GM23248 (cell line): ENCODE measurements around the gene STK38. TPM values are rescaled to one million over a fixed set of nuclear protein-coding genes. Genes with fewer than 3 reads are reported as not detected.
A peak's percentile ranks its signal among the peaks of the same experiment; 100 is the strongest.

Source experiments
- DNase-seq: peaks from one replicate; pipeline ENCODE4 v3.0.0-alpha.2; 2015
- H2AFZ ChIP-seq: fragments of 200-600 bp; sonication (generic); 2 replicates; pipeline ENCODE4 v1.6.1; 2016; ENCODE audit warnings: antibody characterized with exemption
- H3F3A ChIP-seq: fragments of 200-600 bp; sonication (generic); 2 replicates; pipeline ENCODE4 v1.6.1; 2016; ENCODE audit warnings: mild to moderate bottlenecking, antibody characterized with exemption, mixed run types; ENCODE audit not compliant: insufficient read depth
- H3K27ac ChIP-seq: fragments of 200-600 bp; sonication (generic); 2 replicates; pipeline ENCODE4 v1.5.1; 2016; ENCODE audit warnings: mild to moderate bottlenecking
- H3K27me3 ChIP-seq: fragments of 200-600 bp; sonication (generic); replicated peaks from 2 replicates; pipeline ENCODE4 v1.6.1; 2016; ENCODE audit warnings: mild to moderate bottlenecking; ENCODE audit not compliant: insufficient read depth
- H3K36me3 ChIP-seq: fragments of 200-600 bp; sonication (generic); 2 replicates; pipeline ENCODE4 v1.6.1; 2016; ENCODE audit warnings: low read depth, mild to moderate bottlenecking
- H3K4me1 ChIP-seq: fragments of 200-600 bp; sonication (generic); 2 replicates; pipeline ENCODE4 v1.6.1; 2016; ENCODE audit warnings: mild to moderate bottlenecking; ENCODE audit not compliant: insufficient read depth
- H3K4me2 ChIP-seq: fragments of 200-600 bp; sonication (generic); one replicate; pipeline ENCODE4 v1.6.1; 2016; ENCODE audit warnings: mild to moderate bottlenecking; ENCODE audit not compliant: unreplicated experiment
- H3K4me3 ChIP-seq: fragments of 200-600 bp; sonication (generic); 2 replicates; pipeline ENCODE4 v1.5.1; 2016; ENCODE audit warnings: mild to moderate bottlenecking
- H3K79me2 ChIP-seq: fragments of 200-600 bp; sonication (generic); 2 replicates; pipeline ENCODE4 v1.6.1; 2016; ENCODE audit warnings: mild to moderate bottlenecking; ENCODE audit not compliant: insufficient read depth
- H3K9ac ChIP-seq: fragments of 200-600 bp; sonication (generic); 2 replicates; pipeline ENCODE4 v1.6.1; 2016; ENCODE audit warnings: mild to moderate bottlenecking
- H3K9me2 ChIP-seq: fragments of 200-600 bp; sonication (generic); 2 replicates; pipeline ENCODE4 v1.6.1; 2016; ENCODE audit warnings: mixed run types, mild to moderate bottlenecking, moderate library complexity; ENCODE audit not compliant: insufficient read depth
- H3K9me3 ChIP-seq: fragments of 200-600 bp; sonication (generic); one replicate; pipeline ENCODE4 v1.6.1; 2017; ENCODE audit warnings: low read depth
- H4K20me1 ChIP-seq: fragments of 200-600 bp; sonication (generic); 2 replicates; pipeline ENCODE4 v1.6.0; 2016; ENCODE audit not compliant: insufficient read depth
- EZH2 ChIP-seq: fragments of 200-600 bp; sonication (generic); IDR thresholded peaks from 2 replicates; pipeline ENCODE4 v1.6.1; 2018; ENCODE audit warnings: antibody characterized with exemption, mild to moderate bottlenecking; ENCODE audit not compliant: insufficient read depth, poor library complexity, severe bottlenecking
- EZH2phosphoT487 ChIP-seq: fragments of 200-600 bp; sonication (generic); IDR thresholded peaks from 2 replicates; pipeline ENCODE4 v1.6.1; 2018; ENCODE audit warnings: antibody characterized with exemption, moderate library complexity, mild to moderate bottlenecking, low read depth; ENCODE audit not compliant: insufficient read depth
- WGBS, 2 experiments: methylation state at CpG; one replicate each; pipeline ENCODE4 v1.1.6; 2015 to 2017; ENCODE audit warnings: low lambda C conversion rate in 2 of 2, low coverage in 1 of 2; ENCODE audit errors: missing lambda C conversion rate in 2 of 2; 5-methylcytosine and 5-hydroxymethylcytosine counted together
- in situ Hi-C: fragments of 300-500 bp; cut with MboI; formaldehyde crosslinking; loops from 2 replicates; pipeline ENCODE4 v1.15.0; 2020
- polyA plus RNA-seq: library from polyadenylated mRNA; unstranded; fragments of >200 nt; fragmentation: Nextera tagmentation; extraction: Ambion mirVana; gene quantifications from 2 replicates; pipeline ENCODE4 v1.2.1, GENCODE V29; 2016
- total RNA-seq: library from RNA; depleted of rRNA; stranded (reverse); fragments of >200 nt; shearing (Covaris generic); gene quantifications from 2 replicates; pipeline ENCODE4 v1.2.3, GENCODE V29; 2014

STK38 gene
- total and polyA plus RNA-seq, 2 experiments from 2014 or later, result 35.6 to 51.1 TPM

DNA sequence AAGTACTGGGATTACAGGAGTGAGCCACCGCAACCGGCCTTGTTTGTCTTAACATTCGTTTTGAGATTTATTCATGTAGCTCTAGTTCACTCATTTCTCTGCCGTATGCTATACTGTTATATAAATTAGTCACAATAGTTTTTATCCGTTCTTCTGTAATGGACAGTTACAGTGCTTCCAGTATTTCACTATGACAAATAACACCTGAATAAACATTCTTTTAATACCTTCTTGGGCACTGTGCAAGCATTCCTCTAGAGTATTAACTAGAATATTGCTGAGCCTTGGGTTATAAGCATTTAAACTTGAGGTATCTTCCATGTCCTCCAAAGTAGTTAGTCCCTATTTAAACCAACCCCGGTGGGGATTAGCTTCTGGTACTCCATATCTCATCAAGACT lies 45.6 kb downstream of the STK38 start:
- H3K79me2 ChIP-seq, result peaks cover 6% of the 10 kb centered on the region
- H3K27me3 ChIP-seq, result no peaks in the 10 kb centered on the region
- H3K4me2 ChIP-seq, result no peak overlapping the region
- no peak overlapping the region for H3K4me3 ChIP-seq
- DNase-seq, result no peak
- H3K9me2 ChIP-seq, result no peaks in the 10 kb centered on the region
- peaks cover 10% of the 10 kb centered on the region for H3K4me1 ChIP-seq
- no peak overlapping the region for H2AFZ ChIP-seq
- H3K27ac ChIP-seq, result no peak overlapping the region
- no peak for TF ChIP-seq EZH2
- no peak for TF ChIP-seq EZH2phosphoT487
- 98 to 100% methylated on average over 6 of the region's 6 CpGs for WGBS, 2 experiments
- H3F3A ChIP-seq, result peaks cover 17% of the 10 kb centered on the region
- no peaks in the 10 kb centered on the region for H4K20me1 ChIP-seq
- in situ Hi-C loops, result no loop called here
- no peak overlapping the region for H3K9ac ChIP-seq
- peaks cover 28% of the 10 kb centered on the region; the same call in 1 of the 2 replicates for H3K36me3 ChIP-seq
- no peaks in the 10 kb centered on the region for H3K9me3 ChIP-seq

DNA sequence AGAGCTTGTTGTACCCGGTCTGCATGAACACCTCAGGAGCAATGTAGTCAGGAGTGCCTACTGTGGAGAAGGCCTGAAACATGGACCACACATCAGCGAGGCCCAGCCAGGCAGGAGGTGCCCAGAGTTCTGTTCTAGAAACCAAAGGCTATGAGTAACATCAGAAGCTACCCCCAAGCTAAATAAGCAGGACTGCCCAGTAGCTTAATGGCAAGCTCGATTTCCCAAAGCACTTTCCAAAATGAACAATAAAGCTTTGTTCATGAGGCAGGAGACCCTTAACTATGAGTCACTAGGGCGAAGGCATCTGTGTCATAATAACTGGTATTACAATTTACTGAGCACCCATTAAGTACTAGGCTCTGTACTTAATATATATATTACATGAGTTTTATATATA lies 47.4 kb downstream of the STK38 start:
- H3K79me2 ChIP-seq, result peaks cover 6% of the 10 kb centered on the region
- no peak overlapping the region for H3K4me3 ChIP-seq
- no peaks in the 10 kb centered on the region for H3K9me3 ChIP-seq
- no peak overlapping the region for H3K27ac ChIP-seq
- peaks cover 3% of the 10 kb centered on the region; the same call in 1 of the 2 replicates for H3K4me1 ChIP-seq
- H3K27me3 ChIP-seq, result no peaks in the 10 kb centered on the region
- H3K4me2 ChIP-seq, result no peak overlapping the region
- H4K20me1 ChIP-seq, result no peaks in the 10 kb centered on the region
- WGBS, 2 experiments, result 85 to 90% methylated on average over 4 of the region's 4 CpGs
- no peak for TF ChIP-seq EZH2
- TF ChIP-seq EZH2phosphoT487, result no peak
- peaks cover 32% of the 10 kb centered on the region; the same call in 1 of the 2 replicates for H3K36me3 ChIP-seq
- no peak for DNase-seq
- H3K9me2 ChIP-seq, result no peaks in the 10 kb centered on the region
- H3K9ac ChIP-seq, result no peak overlapping the region
- in situ Hi-C loops, result no loop called here
- no peak overlapping the region for H2AFZ ChIP-seq
- H3F3A ChIP-seq, result peaks cover 9% of the 10 kb centered on the region; the same call in 1 of the 2 replicates

DNA sequence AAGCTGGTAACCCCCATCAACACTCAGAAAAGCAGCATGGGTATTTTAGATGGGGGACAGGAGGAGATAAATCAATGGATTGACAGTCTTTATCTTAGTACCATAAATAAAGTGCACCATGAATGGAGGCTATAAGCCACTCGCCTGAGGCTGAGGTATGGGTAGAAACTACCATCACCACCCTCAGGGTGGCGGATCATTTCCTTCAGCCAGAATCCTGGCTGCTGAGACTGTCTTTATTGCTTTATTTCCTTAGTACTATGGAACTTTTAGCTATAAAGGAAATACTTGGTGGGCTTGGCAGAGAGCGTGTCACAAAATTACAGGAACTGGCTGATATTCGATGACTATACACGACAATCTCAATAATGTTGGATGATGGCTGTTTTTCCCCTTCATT lies 52.2 kb downstream of the STK38 start:
- Histone ChIP-seq H3K9me2 (no peaks in the 10 kb centered on the region), H3K36me3 (peaks cover 29% of the 10 kb centered on the region; the same call in 1 of the 2 replicates), H3F3A (peaks cover 45% of the 10 kb centered on the region), H3K9ac (no peak overlapping the region), H3K79me2 (no peaks in the 10 kb centered on the region; the same call in 1 of the 2 replicates), H3K27me3 (no peaks in the 10 kb centered on the region), H3K4me3 (no peak overlapping the region), H3K9me3 (no peaks in the 10 kb centered on the region), H3K27ac (no peak overlapping the region), H2AFZ (no peak overlapping the region), H3K4me2 (no peak overlapping the region), H3K4me1 (no peaks in the 10 kb centered on the region), H4K20me1 (no peaks in the 10 kb centered on the region)
- 91 to 94% methylated on average over 5 of the region's 5 CpGs for WGBS, 2 experiments
- no peak for DNase-seq
- in situ Hi-C loops, result no loop called here
- TF ChIP-seq EZH2 (no peak), EZH2phosphoT487 (no peak)

DNA sequence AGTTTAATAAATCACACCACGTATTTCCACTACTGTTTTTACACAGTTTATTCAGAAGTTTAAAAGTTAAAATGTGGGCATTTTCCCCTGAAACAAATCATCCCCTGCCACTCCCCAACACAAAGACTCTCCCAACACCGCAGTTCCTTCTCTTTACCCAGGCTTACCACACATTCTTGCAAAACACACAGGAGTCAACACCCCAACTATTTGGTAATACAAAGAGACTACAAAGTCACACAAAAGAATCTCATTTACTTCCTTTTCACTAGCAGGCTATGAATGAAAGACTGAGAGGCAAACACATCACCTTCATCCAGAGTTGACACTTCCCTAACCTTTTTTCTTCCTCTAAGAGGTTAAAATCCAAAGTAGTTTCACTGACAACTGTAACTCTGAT lies 53.4 kb downstream of the STK38 start:
- H3K9ac ChIP-seq, result no peak overlapping the region
- H3K27ac ChIP-seq, result peak overlapping the region; percentile 27
- no peaks in the 10 kb centered on the region for H3K27me3 ChIP-seq
- TF ChIP-seq EZH2phosphoT487 (no peak), EZH2 (no peak)
- H2AFZ ChIP-seq, result no peak overlapping the region
- DNase-seq, result peak; percentile 41
- H3F3A ChIP-seq, result peaks cover 56% of the 10 kb centered on the region
- H3K9me3 ChIP-seq, result no peaks in the 10 kb centered on the region
- H3K4me2 ChIP-seq, result no peak overlapping the region
- H3K79me2 ChIP-seq, result no peaks in the 10 kb centered on the region
- H3K4me1 ChIP-seq, result no peaks in the 10 kb centered on the region
- 93 to 94% methylated on average over 2 of the region's 2 CpGs for WGBS, 2 experiments
- H3K36me3 ChIP-seq, result peaks cover 39% of the 10 kb centered on the region; the same call in 1 of the 2 replicates
- no peak overlapping the region for H3K4me3 ChIP-seq
- H3K9me2 ChIP-seq, result no peaks in the 10 kb centered on the region
- in situ Hi-C loops, result no loop called here
- no peaks in the 10 kb centered on the region for H4K20me1 ChIP-seq

DNA sequence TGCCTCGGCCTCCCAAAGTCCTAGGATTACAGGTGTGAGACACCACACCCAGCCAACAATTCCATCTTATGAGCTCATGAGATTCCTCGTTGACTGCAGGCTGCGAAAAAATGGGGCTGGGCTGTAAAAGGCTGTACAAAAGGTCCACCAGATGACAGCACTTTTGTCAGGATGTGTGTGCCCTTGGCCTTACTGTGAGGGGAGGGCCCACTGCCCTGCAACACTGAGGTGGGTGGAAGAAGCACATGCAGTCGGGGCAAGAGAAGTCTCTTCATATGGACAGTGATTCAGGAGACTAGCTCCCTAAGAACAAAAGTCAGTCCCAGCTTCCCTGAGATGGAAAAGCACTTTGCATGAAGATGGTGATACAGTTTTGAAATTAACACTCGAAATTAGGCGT lies 54.0 kb downstream of the STK38 start:
- H4K20me1 ChIP-seq, result no peaks in the 10 kb centered on the region
- H3K9me3 ChIP-seq, result no peaks in the 10 kb centered on the region
- no peaks in the 10 kb centered on the region for H3K27me3 ChIP-seq
- H3K4me3 ChIP-seq, result no peak overlapping the region
- TF ChIP-seq EZH2phosphoT487, result no peak
- no peak for TF ChIP-seq EZH2
- no peak for DNase-seq
- no peak overlapping the region for H3K4me2 ChIP-seq
- no peak overlapping the region for H3K27ac ChIP-seq
- H3K9me2 ChIP-seq, result no peaks in the 10 kb centered on the region
- peaks cover 61% of the 10 kb centered on the region for H3F3A ChIP-seq
- H2AFZ ChIP-seq, result no peak overlapping the region
- H3K79me2 ChIP-seq, result no peaks in the 10 kb centered on the region
- in situ Hi-C loops, result no loop called here
- H3K9ac ChIP-seq, result no peak overlapping the region
- WGBS, 2 experiments, result 91 to 92% methylated on average over 6 of the region's 6 CpGs
- peaks cover 2% of the 10 kb centered on the region for H3K4me1 ChIP-seq
- H3K36me3 ChIP-seq, result peaks cover 44% of the 10 kb centered on the region; the same call in 1 of the 2 replicates
